NCI-H2107 (cell line): ENCODE data around the gene MEF2B.
"Not testable (repeated sequence)": the region's sequence is repeated elsewhere in the genome, so short reads cannot be mapped to it uniquely, and the experiment has no call there.

Experiments
- DNase-seq: peaks from one replicate; lab custom pipeline; 2025; lab: John Stamatoyannopoulos, UW

Gene MEF2B

DNA sequence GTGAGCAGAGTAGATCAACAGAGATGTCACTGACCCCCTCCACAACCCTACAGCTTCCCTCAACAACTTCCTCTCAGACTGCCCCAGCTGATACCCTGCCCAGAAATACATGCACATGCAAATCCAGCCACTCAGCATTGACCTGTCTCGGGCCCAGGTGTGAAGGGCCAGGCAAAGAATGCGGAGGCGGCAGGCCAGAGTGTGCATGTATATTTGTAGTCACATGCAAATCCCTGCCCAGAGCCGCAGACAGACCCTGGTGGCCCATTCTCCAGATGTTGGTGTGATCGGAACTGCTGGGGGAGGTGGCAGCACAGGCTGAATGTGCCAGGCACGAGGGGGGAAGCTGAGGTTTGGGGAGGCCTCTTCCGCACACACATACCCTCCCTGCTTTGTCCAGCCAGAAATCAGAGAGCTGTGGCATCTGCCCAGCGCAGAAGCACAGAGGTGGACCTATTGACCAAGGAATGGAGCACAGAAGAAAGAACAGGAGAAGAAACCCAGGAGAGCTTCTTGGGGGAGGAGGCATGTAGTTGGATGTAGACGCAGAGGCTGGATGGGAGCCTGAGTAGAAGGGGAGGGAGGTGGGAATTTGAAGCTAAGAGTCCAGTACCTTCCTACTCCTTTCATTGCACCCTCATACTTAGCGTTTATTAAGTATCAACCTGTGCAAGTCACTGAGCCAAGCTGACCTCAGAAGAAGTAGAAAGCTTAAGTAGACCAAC is 14.4 kb downstream of the MEF2B start:
- no peak for DNase-seq

DNA sequence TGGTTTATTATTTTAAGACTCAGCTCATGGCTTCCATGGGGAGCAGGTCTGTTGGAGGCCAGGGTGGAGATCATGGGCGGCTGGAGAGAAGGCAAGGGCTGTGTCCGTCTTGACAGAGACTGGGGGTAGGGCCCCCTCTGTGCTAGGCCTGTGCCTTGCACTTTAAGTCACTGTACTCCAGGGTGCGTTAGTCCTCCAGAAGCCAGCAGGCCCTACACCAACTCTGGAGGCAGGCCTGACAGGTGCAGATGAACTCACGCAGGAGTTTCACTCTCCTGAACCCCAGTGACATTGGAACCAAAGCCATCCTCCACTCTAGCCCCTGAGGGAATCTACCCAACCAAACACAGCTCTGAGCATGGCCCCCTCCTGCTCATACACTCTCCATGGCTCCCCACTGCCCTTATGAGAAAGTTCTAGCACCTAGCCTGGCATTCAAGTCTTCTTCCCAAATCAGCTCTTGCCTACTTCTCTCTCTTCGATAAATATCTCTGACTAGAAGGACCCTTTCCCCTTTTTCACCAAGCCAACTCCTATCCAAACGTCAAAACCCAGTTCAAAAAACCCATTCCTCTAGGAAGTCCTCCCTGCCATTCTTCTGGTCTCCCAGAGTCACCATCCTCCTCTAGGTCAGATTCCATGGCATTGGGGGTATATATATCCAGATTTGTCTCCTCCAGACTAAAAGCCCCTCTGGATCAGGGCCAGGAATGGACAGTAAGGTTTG is 15.1 kb downstream of the MEF2B start:
- no peak for DNase-seq

DNA sequence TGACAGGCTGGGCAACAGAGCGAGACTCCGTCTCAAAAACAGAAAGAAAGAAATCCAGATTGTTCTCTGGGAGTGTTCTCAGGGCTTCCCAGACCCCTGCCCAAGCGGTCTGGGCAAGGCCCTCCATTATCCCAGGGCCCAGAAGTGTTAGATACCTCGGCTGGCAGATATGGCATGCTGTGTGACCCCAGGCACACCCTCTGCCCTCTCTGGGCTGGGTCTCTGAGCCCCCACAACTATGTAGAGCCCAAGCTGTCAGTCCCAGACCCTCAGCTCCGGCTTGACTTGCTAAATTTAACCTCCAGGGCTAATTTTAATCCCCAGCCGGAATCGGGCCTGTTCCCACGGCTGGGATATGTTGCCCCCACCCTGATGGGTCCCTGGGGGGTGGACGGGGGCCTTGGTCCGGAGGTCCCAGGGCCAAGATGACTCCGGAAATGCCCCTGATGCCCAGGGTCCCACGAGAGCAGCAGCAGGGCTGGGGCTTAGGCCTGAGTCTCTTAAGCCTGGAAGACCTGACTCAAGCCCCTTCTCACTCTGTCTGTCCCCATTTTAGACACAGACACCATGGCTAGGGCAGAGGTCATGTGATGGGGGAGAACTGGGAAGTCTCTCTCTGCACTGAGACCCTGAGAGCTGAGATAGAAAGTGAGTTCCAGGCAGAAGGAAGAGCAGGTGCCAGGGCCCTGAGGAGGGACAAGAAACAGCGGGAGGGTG is 17.2 kb downstream of the MEF2B start:
- DNase-seq = no peak

DNA sequence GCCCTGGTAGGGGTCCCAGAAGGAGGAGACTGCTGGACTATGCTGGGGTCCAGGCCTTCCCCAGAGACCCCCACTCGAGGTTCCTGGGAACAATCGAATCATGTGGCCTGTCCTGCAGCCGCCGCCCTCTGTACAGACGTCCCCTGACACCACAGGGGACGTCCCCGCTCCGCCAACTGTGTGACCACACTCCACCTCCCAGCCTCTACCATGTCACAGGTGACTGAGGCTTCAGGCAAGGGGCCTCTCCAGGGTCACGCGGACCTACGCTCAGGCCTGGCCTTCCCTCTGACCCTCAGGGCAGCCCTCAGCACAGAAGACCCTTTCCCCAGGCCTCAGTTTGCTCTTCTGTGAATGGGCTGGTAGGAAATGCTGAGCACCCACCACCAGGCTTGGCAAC is 18.6 kb downstream of the MEF2B start:
- DNase-seq = no peak

DNA sequence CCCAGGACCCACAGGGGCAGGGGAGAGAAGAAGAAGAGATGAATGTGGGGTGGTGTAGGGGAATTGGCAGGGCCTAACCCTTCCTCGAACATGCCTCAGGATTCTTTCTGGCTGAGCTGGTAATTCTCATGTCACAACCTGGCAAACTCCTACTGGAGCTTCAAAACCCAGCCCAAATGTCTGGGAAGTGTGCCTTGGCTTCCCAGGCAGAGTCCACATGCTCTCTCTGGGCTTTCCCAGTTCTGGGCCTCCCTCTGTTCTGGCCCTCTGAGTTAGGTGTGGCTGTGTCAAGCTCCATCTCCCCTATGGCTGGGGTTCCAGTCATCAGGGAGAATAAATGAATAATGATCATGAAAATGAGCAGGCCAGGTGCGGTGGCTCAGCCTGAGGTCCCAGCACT is 20.6 kb downstream of the MEF2B start:
- DNase-seq = no peak

DNA sequence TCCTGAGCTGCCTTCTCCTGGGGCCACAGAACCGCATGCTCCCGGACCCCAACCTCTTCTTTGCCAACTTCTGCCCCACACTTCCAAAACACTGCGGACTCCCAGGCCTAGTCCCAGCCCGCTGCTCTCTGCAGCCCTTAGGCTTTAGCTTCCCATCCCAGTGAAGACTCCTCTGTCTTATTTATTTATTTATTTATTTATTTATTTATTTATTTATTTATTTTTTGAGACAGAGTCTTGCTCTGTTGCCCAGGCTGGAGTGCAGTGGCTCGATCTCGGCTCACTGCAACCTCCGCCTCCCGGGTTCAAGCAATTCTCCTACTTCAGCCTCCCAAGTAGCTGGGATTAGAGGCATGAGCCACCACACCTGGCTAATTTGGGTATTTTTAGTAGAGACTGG is 21.6 kb downstream of the MEF2B start:
- not testable (repeated sequence) for DNase-seq

DNA sequence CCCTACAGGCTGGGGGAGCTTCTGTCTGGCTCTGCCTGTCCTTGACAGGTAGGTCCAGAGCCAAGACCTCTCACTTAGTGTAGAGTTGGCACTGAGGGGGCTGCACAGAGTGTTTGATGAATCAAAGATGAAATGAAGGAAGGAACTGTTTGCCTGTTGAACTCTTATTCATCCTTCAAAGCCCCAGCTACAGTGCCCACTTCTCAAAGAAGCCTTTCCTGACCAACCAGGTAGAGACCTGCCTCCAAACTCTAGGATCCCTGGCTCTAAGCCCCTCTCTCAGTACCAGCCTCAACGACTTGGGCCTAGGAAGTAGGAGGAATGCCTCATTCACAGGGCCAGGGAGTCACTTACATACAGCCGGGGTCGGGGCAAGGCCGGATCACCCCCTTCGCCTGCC is 22.7 kb downstream of the MEF2B start:
- DNase-seq = no peak

DNA sequence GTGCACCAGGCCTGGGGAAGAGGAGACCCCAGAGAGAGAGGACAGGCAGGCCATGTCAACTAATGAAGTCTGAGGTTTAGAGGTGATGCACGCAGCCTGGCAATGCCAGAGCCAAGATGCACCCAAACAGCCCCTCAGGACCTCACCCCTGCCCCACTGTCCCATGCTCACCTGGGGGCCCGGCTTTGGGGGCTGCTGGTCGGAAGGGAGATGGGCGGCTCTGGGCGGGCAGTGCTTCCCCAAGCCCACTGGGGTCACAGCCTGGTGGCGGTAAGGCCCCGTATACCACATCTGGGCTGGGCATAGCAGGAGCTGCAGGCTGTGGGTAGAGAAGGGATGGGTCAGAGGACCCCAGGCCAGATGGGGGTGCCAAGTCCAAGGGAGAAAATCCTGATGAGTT is 23.2 kb downstream of the MEF2B start:
- DNase-seq = no peak

DNA sequence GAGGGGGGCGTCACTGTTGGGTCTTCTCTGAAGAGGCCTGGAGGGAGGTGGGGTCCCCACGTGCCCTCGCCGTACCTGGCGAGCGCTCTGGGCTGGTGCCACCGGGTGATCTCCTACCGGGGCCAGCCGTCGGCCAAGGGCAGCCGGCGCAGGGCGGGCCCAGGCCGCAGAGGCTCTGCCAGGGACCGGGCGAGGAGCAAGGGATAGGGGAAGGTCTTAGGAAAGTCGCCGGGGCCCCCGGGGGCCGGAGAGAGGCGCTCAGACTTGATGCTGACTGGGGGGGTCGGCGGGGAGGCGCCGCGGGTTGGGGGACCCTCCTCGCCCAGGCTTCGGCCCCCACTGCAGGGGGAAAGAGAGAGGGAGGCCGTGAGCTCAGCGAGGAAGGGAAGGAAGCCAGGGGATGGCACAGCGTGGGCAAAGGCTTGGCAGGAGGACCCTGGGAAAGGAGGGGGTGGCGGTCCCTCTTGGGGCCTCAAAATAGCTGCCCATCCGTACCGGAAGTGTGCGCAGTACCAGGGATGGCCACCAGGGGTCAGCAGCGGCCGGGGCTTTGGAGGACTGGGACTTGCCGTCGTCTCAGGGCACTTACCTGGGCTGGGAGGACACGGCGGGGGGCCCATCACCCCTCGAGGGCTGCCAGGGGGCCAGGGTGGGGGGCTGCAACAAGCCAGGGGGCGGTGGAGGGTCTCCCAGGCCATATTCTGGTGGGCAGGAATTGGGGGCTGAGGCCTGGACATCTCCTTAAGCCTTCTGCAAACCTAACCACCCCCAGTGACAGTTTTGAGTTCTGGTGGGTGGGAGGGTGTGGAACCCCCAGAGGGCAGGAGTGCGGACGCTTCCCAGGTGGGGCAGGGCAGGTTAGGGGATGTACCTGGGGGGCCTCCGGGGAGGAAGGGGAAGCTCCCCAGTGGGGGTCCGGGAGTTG is 24.1 kb downstream of the MEF2B start:
- peak; percentile 39 for DNase-seq

DNA sequence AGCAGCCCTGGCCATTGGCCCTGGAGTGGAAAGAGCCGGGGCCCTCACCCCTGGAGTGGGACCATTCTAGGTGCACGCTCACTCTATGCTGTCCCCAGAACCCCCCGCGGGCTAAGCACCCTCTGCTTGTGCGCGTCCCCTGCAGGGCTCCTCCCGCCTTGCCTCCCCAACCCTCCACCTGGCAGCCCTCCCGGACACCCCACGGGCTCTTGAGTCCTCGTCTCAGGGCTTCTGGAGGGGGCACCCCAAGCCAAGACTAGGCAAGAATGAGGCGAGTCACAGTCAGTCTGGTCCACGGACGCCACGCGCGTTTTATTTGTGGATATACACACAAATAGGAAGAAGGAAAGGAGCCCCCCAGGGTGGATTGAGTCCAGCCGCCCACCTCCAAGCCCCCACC is 24.8 kb downstream of the MEF2B start:
- DNase-seq = no peak

DNA sequence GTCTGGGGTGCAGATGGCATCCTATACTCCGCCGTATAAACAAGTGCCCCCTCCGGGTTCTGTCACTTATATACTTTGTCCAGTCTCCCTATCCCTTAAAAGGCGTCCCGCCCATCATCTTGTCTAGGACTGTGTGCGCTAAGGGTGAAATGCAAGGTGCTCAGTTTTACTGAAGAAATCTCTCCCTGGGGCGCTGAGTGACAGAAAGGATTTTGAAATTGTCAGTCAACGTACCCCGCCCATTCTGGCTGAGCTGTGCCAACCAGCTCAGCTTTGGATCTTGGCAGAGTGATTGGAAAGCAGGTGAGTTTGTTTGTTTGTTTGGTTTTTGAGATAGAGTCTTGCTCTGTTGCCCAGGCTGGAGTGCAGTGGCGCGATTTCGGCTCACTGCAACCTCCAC is 27.7 kb downstream of the MEF2B start:
- no peak for DNase-seq

DNA sequence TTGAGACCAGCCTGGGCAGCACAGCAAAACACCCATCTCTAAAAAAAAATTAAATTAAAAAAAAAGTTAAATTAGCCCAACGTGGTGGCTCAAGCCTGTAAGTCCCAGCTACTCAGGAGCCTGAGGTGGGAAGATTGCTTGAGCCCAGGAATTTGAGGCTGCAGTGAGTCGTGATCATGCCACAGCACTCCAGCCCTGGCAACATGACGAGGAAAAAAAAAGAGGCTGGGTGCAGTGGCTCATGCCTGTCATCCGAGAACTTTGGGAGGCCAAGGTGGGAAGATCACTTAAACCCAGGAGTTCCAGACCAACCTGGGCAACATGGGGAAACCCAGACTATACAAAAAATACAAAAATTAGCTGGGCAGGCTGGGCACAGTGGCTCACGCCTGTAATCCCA is 29.6 kb downstream of the MEF2B start:
- DNase-seq = no peak

DNA sequence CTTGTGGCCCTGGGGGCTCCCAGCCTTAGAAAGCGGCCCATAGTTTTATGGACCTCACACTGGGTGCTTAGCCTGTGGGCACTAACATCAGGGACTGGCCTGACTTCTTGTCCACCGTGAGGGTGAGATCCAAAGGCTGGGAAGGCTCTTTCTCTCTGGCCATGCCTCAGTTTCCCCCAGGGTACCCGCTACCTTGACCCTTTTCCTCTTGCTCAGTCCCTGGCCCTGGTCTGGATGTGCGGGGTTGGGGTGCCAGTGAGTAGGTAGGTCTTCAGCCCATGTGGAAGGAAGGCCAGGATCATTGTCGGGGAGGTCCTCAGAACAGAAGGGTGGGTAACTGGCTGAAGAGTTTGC is 30.2 kb downstream of the MEF2B start:
- DNase-seq = no peak

DNA sequence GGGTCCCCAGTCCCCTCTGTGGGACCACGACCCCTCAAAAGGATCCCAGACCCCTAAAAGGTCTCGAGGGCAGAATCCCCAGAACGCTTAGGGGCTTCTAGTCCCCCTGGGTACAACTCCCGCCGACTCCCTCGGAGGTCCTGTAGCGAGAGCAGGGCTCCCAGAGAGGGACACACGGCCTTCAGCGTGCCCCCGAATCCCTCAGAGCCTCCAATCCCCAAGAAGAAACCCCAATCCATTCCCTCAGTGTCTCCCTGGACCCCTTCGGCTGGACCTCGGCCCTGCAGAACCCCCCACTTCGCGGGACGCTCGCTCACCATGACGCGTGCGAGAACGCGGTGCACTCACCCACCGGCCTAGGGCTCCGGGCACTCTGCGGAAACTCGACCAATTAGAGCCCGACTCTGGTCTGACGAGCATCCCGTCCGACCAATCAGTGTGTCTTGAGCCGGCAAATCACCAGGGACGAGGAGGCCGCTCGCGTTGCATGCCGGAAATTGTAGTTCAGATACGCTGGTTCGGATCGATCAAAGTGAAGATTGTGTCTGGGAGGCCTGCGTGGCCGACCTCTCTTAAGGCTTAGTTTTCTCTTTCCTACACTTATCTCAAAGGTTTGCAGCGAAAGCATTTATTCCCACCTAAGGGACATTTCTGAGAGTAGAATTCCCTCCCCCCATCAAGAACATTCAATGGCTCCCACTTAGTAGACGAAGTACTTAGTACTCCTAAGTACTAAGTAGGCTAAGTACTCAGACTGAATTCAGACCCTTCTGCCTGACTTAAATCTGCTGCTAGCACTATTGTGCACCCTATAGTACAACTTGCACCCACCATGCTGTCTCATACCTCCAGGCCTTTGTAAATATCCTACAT is 31.7 kb downstream of the MEF2B start, which contains the start of gene TMEM161A:
TMEM161A (minus strand) TSS at position 370 of the 873 bp plus-strand sequence; CDS start at position 320, 50 bp downstream.
- peak; percentile 92 for DNase-seq

DNA sequence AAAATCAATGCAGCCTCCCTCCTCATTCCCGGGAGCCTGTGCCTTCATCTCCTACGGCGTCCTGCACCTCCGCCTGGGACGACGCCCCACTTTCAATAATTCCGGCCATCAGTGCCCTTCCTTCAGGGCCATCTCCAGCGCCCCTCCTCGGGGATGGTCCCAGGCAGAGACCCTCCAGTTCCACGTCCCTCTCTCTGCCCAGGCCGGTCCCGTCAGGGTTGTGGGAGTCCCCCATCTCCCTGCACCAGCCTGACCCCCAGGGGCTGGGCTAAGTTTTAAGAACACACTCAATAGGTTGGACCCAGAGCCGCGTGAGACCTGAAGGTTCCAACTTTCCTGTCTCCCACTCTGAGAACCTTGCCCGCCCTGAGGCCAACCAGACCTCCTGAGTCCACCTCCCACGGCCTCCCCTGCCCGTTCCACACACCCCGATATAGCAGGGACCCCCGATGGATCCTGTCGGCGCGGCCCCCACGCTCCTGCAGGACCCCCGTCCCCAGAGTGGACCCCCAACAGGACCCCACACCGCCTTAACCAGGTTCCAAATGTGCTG is 32.4 kb downstream of the MEF2B start:
- no peak for DNase-seq

DNA sequence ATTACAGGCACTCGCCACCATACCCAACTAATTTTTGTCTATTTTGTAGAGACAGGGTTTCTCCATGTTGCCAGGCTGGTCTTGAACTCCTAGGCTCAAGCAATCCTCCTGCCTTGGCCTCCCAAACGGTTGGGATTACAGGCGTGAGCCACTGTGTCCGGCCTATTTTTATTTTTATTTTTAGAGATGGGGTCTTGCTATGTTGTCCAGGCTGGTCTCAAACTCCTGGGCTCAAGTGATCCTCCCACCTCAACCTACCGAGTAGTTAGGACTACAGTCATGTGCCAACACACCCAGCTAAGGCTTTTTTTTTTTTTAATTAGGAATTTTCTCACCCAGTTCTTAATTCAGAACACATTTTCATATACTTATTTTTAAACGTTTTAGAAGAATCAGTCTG is 34.4 kb downstream of the MEF2B start:
- not testable (repeated sequence) for DNase-seq

DNA sequence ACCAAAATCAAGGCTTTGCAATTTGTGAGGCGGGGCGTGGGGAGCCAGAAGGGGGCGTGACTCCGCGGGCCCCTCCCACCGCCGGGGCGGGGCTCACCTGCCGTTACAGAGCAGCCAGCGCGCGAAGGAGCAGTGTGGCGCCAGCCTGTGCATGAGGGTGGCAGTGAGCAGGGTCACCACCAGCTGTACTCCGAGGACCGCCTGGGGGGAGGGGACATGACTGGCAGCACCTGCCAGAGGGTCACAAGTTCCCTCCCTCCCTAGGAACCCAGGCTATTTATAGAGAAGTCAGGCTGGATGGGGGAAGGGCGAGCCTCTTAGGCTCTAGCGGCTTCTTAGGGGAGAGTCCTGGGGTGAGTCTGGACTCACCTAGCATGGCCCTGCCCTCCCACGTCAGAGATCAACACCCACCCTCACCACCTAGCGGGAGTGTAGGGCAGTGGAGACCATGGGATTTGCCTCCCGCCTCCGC is 35.3 kb downstream of the MEF2B start:
- DNase-seq = peak; percentile 35

DNA sequence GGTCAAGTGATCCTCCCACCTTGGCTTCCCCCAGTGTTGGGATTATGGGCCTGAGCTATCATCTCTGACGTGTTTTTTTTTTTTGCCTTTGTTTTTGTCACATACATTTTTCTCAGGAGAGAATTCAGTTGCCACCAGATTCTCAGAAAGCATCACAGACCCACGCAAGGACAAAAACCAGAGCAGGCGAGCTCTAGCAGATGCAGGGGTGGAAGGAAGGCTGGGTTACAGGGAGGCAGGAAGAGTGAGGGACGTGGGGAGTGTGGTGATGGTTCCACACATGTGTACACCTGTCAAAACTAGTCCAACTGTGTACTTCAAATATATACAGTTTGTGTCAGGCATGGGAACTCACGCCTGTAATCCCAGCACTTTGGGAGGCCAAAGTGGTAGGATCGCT is 36.1 kb downstream of the MEF2B start:
- DNase-seq = no peak

DNA sequence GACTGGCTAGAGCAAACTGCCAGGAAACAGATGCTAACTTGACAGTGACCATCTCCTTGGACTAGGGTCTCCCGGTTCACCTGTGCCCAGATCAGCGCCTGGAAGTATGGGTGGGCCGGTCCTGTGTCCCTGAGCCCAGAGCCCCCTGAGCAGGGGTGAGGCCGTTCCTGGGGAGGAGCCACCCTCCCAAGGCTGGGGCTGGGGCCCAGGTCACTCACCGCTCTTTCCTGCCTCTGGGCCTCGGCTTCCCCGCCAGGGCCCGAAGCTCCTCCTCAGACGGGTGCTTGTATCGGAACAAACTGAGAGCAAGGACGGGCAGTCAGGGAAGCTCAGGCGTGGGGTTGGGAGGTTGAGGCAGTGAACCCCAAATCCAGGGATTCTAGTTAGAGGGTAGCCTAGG is 37.2 kb downstream of the MEF2B start:
- no peak for DNase-seq

DNA sequence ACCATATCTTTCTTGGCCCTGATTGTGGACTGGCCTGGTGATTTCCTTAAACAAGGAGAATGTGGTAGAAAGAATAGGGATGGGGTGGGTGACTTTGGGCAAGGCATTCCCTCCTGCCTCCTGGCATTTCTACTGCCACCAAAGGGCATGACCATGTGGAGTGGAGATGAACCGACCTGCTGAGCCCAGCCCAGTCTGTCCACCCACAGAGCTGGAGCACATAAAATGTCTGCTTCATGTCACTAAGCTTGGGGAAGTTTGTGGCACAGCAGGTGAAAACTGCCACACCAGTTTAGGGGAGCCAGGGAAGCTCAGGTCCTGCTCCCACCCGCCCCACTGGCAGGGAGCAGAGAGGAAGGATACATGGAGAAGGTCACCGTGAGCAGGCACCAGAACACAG is 38.1 kb downstream of the MEF2B start:
- no peak for DNase-seq

DNA sequence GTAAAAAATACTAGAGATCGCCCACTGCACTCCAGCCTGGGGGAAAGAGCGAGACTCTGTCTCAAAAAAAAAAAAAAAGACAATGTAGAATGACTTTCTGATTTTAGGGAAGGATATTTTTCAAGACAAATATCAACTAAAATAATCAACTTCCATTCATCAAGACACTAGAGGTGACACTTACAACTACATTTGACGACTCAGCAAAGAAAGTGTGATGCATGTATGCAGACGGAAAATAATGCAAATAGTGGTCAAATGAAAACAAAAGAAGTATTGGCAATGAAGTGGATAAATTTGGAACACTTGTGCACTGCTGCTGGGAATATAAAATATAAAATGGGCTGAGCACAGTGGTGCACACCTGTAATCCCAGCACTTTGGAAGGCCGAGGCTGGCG is 44.0 kb downstream of the MEF2B start:
- DNase-seq = no peak
